Measurements from ENCODE around the gene PVRIG.
"Not testable (repeated sequence)": the region's sequence is repeated elsewhere in the genome, so short reads cannot be mapped to it uniquely, and the experiment has no call there.

Gene PVRIG

GRCh38 chr7:100192281-100192862, 27.4 kb upstream of the PVRIG start:
- not testable (repeated sequence) for H3K4me1 ChIP-seq (ENCODE audit: control insufficient read depth in 1 of 2, insufficient read depth in 2 of 2, low read length in 2 of 2)

GRCh38 chr7:100192969-100193368, 26.8 kb upstream of the PVRIG start:
- no peak overlapping the region for H3K4ac ChIP-seq (ENCODE audit: low read depth, low read length)
- H3K79me1 ChIP-seq (ENCODE audit: low read length), result no peaks in the 10 kb centered on the region
- no peak overlapping the region for H3K9ac ChIP-seq (ENCODE audit: low read length)
- no peak overlapping the region for H4K12ac ChIP-seq (ENCODE audit: low read depth, low read length)
- H2BK120ac ChIP-seq (ENCODE audit: insufficient read depth, low read length, poor library complexity), result no peak overlapping the region
- H2BK5ac ChIP-seq (ENCODE audit: low read depth, low read length, poor library complexity), result no peak overlapping the region
- DNase-seq, result no peak
- no peak overlapping the region for H3K23ac ChIP-seq (ENCODE audit: low read length)
- H3K79me2 ChIP-seq (ENCODE audit: control insufficient read depth, insufficient read depth, low read length, poor library complexity), result no peaks in the 10 kb centered on the region
- H4K91ac ChIP-seq (ENCODE audit: low read depth, low read length), result no peak overlapping the region
- no peak overlapping the region for H3K27ac ChIP-seq (ENCODE audit: low read depth, low read length)
- H2AK5ac ChIP-seq (ENCODE audit: low read length), result no peak overlapping the region
- H3K4me1 ChIP-seq (ENCODE audit: control insufficient read depth in 1 of 2, insufficient read depth in 2 of 2, low read length in 2 of 2), result no peaks in the 10 kb centered on the region
- H3K4me2 ChIP-seq (ENCODE audit: low read length), result no peak overlapping the region
- H3K18ac ChIP-seq (ENCODE audit: low read length), result no peak overlapping the region
- no peak overlapping the region for H3K4me3 ChIP-seq (ENCODE audit: low read depth, low read length)
- WGBS (ENCODE audit: extremely low coverage, insufficient coverage, insufficient read length), result no CpG with 5 or more reads among the region's 3 CpGs
- H3K14ac ChIP-seq (ENCODE audit: low read length), result no peak overlapping the region
- no peaks in the 10 kb centered on the region for H3K9me3 ChIP-seq (ENCODE audit: insufficient read depth, low read depth, low read length)
- H2AFZ ChIP-seq (ENCODE audit: insufficient read depth, low read length, poor library complexity), result no peak overlapping the region
- H3K36me3 ChIP-seq (ENCODE audit: control insufficient read depth in 1 of 2, insufficient read depth in 2 of 2, low read length in 2 of 2), result no peaks in the 10 kb centered on the region
- no peak overlapping the region for H2BK12ac ChIP-seq (ENCODE audit: low read length)
- H3K27me3 ChIP-seq (ENCODE audit: insufficient read depth, low read length), result no peaks in the 10 kb centered on the region
- H4K8ac ChIP-seq (ENCODE audit: low read depth, low read length), result no peak overlapping the region

More at GRCh38 chr7:100192281-100192862, 27.4 kb upstream of the PVRIG start:
- not testable (repeated sequence) for H3K36me3 ChIP-seq (ENCODE audit: control insufficient read depth in 1 of 2, insufficient read depth in 2 of 2, low read length in 2 of 2); H2BK12ac ChIP-seq (ENCODE audit: low read length); H2AFZ ChIP-seq (ENCODE audit: insufficient read depth, low read length, poor library complexity); H2BK120ac ChIP-seq (ENCODE audit: insufficient read depth, low read length, poor library complexity); H3K9ac ChIP-seq (ENCODE audit: low read length); H3K23ac ChIP-seq (ENCODE audit: low read length); H4K8ac ChIP-seq (ENCODE audit: low read depth, low read length); H3K4me3 ChIP-seq (ENCODE audit: low read depth, low read length); H3K79me1 ChIP-seq (ENCODE audit: low read length); H3K9me3 ChIP-seq (ENCODE audit: insufficient read depth, low read depth, low read length); H3K18ac ChIP-seq (ENCODE audit: low read length); H3K4me2 ChIP-seq (ENCODE audit: low read length); H3K4ac ChIP-seq (ENCODE audit: low read depth, low read length); H2BK5ac ChIP-seq (ENCODE audit: low read depth, low read length, poor library complexity); H4K12ac ChIP-seq (ENCODE audit: low read depth, low read length); H2AK5ac ChIP-seq (ENCODE audit: low read length); H4K91ac ChIP-seq (ENCODE audit: low read depth, low read length); DNase-seq; H3K14ac ChIP-seq (ENCODE audit: low read length); H3K27me3 ChIP-seq (ENCODE audit: insufficient read depth, low read length); H3K27ac ChIP-seq (ENCODE audit: low read depth, low read length); H3K79me2 ChIP-seq (ENCODE audit: control insufficient read depth, insufficient read depth, low read length, poor library complexity)
- no CpG with 5 or more reads among the region's 6 CpGs for WGBS (ENCODE audit: extremely low coverage, insufficient coverage, insufficient read length)

- H3K18ac ChIP-seq (ENCODE audit: low read length), result no peak overlapping the region
- H3K4me3 ChIP-seq (ENCODE audit: low read depth, low read length), result no peak overlapping the region
- H4K91ac ChIP-seq (ENCODE audit: low read depth, low read length), result no peak overlapping the region
- H3K4ac ChIP-seq (ENCODE audit: low read depth, low read length), result no peak overlapping the region
- no CpG with 5 or more reads among the region's 2 CpGs for WGBS (ENCODE audit: extremely low coverage, insufficient coverage, insufficient read length)
- H3K23ac ChIP-seq (ENCODE audit: low read length), result no peak overlapping the region
- no peak overlapping the region for H4K8ac ChIP-seq (ENCODE audit: low read depth, low read length)
- H2AFZ ChIP-seq (ENCODE audit: insufficient read depth, low read length, poor library complexity), result no peak overlapping the region
- no peaks in the 10 kb centered on the region for H3K27me3 ChIP-seq (ENCODE audit: insufficient read depth, low read length)
- H4K12ac ChIP-seq (ENCODE audit: low read depth, low read length), result no peak overlapping the region
- H3K79me2 ChIP-seq (ENCODE audit: control insufficient read depth, insufficient read depth, low read length, poor library complexity), result no peaks in the 10 kb centered on the region
- no peaks in the 10 kb centered on the region for H3K9me3 ChIP-seq (ENCODE audit: insufficient read depth, low read depth, low read length)
- no peaks in the 10 kb centered on the region for H3K79me1 ChIP-seq (ENCODE audit: low read length)
- no peak overlapping the region for H3K4me2 ChIP-seq (ENCODE audit: low read length)
- H3K27ac ChIP-seq (ENCODE audit: low read depth, low read length), result no peak overlapping the region
- H2BK12ac ChIP-seq (ENCODE audit: low read length), result no peak overlapping the region
- H3K4me1 ChIP-seq (ENCODE audit: control insufficient read depth in 1 of 2, insufficient read depth in 2 of 2, low read length in 2 of 2), result no peaks in the 10 kb centered on the region
- no peak for DNase-seq
- no peak overlapping the region for H3K9ac ChIP-seq (ENCODE audit: low read length)
- no peaks in the 10 kb centered on the region for H3K36me3 ChIP-seq (ENCODE audit: control insufficient read depth in 1 of 2, insufficient read depth in 2 of 2, low read length in 2 of 2)
- H2BK120ac ChIP-seq (ENCODE audit: insufficient read depth, low read length, poor library complexity), result no peak overlapping the region
- no peak overlapping the region for H2BK5ac ChIP-seq (ENCODE audit: low read depth, low read length, poor library complexity)
- no peak overlapping the region for H2AK5ac ChIP-seq (ENCODE audit: low read length)
- no peak overlapping the region for H3K14ac ChIP-seq (ENCODE audit: low read length)
These were observed 24.5 kb upstream of the PVRIG start for GRCh38 chr7:100195222-100195621.

- not testable (repeated sequence) for H2AFZ ChIP-seq (ENCODE audit: insufficient read depth, low read length, poor library complexity); H2BK5ac ChIP-seq (ENCODE audit: low read depth, low read length, poor library complexity); H3K14ac ChIP-seq (ENCODE audit: low read length); H3K79me2 ChIP-seq (ENCODE audit: control insufficient read depth, insufficient read depth, low read length, poor library complexity); H4K8ac ChIP-seq (ENCODE audit: low read depth, low read length); H3K9me3 ChIP-seq (ENCODE audit: insufficient read depth, low read depth, low read length); H2AK5ac ChIP-seq (ENCODE audit: low read length); H2BK12ac ChIP-seq (ENCODE audit: low read length); H4K12ac ChIP-seq (ENCODE audit: low read depth, low read length); H3K4ac ChIP-seq (ENCODE audit: low read depth, low read length); H3K4me3 ChIP-seq (ENCODE audit: low read depth, low read length); H3K27ac ChIP-seq (ENCODE audit: low read depth, low read length); H3K36me3 ChIP-seq (ENCODE audit: control insufficient read depth in 1 of 2, insufficient read depth in 2 of 2, low read length in 2 of 2); H3K4me2 ChIP-seq (ENCODE audit: low read length); H3K4me1 ChIP-seq (ENCODE audit: control insufficient read depth in 1 of 2, insufficient read depth in 2 of 2, low read length in 2 of 2); DNase-seq; H3K27me3 ChIP-seq (ENCODE audit: insufficient read depth, low read length); H3K23ac ChIP-seq (ENCODE audit: low read length); H4K91ac ChIP-seq (ENCODE audit: low read depth, low read length); H3K9ac ChIP-seq (ENCODE audit: low read length); H2BK120ac ChIP-seq (ENCODE audit: insufficient read depth, low read length, poor library complexity); H3K18ac ChIP-seq (ENCODE audit: low read length); H3K79me1 ChIP-seq (ENCODE audit: low read length)
- no CpG with 5 or more reads among the region's 6 CpGs for WGBS (ENCODE audit: extremely low coverage, insufficient coverage, insufficient read length)
These were observed 23.8 kb upstream of the PVRIG start for GRCh38 chr7:100195901-100196322.
